AG09309 (cell line): ENCODE results near the gene AMACR.

Source experiments
- DNase-seq: peaks from one replicate; pipeline ENCODE4 v3.0.0-alpha.2; 2010; ENCODE audit warnings: low read depth
- H3K4me3 ChIP-seq: 2 replicates; pipeline ENCODE4 v1.5.1; 2011; ENCODE audit warnings: mild to moderate bottlenecking, low read depth, low read length, moderate library complexity; ENCODE audit not compliant: control insufficient read depth
- CTCF ChIP-seq: IDR thresholded peaks from 2 replicates; pipeline ENCODE4 v1.5.1; 2011; ENCODE audit warnings: mild to moderate bottlenecking, low read depth, low read length, inconsistent platforms; ENCODE audit not compliant: insufficient read depth, control insufficient read depth; ENCODE audit errors: missing control alignments

Gene AMACR

GRCh38 chr5:34017254-34017653 is 9.4 kb upstream of the AMACR start:
- DNase-seq, result no peak
- H3K4me3 ChIP-seq, result no peak overlapping the region
- no peak for TF ChIP-seq CTCF

GRCh38 chr5:34016750-34017149 is 8.9 kb upstream of the AMACR start:
- DNase-seq, result no peak
- H3K4me3 ChIP-seq, result no peak overlapping the region
- no peak for TF ChIP-seq CTCF

- H3K4me3 ChIP-seq, result no peak overlapping the region
- TF ChIP-seq CTCF, result no peak
- no peak for DNase-seq
Observed at GRCh38 chr5:34016222-34016621, 8.4 kb upstream of the AMACR start.

- DNase-seq, result no peak
- no peak overlapping the region for H3K4me3 ChIP-seq
- no peak for TF ChIP-seq CTCF
Observed at GRCh38 chr5:34015120-34015822, 7.4 kb upstream of the AMACR start.

GRCh38 chr5:34014626-34015025 is 6.8 kb upstream of the AMACR start:
- H3K4me3 ChIP-seq, result no peak overlapping the region
- TF ChIP-seq CTCF, result no peak
- DNase-seq, result no peak

DNA sequence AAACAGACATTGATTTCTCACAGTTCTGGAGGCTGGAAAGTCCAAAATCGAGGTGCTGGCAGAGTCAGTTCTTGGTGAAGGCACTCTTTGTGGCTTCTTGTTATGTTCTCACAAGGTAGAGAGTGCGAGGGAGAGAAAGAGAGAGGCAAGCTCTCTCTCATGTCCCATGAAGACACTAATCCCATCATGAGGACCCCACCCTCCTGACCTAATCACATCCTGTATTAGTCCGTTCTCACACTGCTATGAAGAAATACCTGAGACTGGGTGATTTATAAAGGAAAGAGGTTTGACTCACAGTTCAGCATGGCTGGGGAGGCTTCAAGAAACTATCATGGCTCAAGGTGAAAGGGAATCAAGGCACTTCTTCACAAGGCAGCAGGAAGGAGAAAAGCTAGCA is 5.7 kb upstream of the AMACR start:
- no peak for DNase-seq
- H3K4me3 ChIP-seq, result no peak overlapping the region
- TF ChIP-seq CTCF, result no peak
